ENCODE results near the gene GRIK3.

The GRIK3 gene

GRCh38 chr1:36762174-36762573, 272.1 kb downstream of the GRIK3 start:
- Mint-ChIP-seq H3K27ac (ENCODE audit: low read depth) (no peak overlapping the region), H3K36me3 (ENCODE audit: insufficient read depth) (no peaks in the 10 kb centered on the region), H3K9me3 (no peaks in the 10 kb centered on the region), H3K27me3 (peaks cover 2% of the 10 kb centered on the region), H3K4me1 (no peaks in the 10 kb centered on the region), H3K4me3 (no peak overlapping the region)
- DNase-seq (ENCODE audit: low spot score in 2 of 2) (no peak), ATAC-seq (replicated peaks; ENCODE audit: extremely low read depth, poor library complexity, severe bottlenecking) (no peak)

DNA sequence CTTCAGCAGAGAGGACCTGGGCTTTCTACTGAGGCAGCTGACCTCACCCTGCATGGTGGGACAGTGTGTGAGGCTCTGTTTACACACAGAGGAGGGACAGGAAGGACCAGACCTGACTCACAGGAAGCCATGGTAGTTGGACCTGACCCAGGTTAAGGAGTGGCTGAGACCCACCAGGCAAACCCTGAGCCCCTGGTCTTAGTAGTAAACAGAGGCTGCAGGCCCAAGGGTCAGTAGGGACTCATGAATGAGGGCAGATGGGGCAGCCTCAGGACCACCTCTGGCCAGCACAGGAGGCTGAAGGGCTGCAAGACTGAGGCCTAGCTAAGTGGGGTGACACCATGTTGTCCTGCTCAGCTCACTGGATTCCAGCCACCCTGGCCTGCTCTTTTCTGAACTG, 273.2 kb downstream of the GRIK3 start:
- Mint-ChIP-seq H3K4me3 (no peak overlapping the region), H3K4me1 (no peaks in the 10 kb centered on the region), H3K36me3 (ENCODE audit: insufficient read depth) (no peaks in the 10 kb centered on the region), H3K27me3 (peaks cover 12% of the 10 kb centered on the region), H3K27ac (ENCODE audit: low read depth) (no peak overlapping the region), H3K9me3 (no peaks in the 10 kb centered on the region)
- no peak for ATAC-seq (replicated peaks; ENCODE audit: extremely low read depth, poor library complexity, severe bottlenecking)
- DNase-seq (ENCODE audit: low spot score in 2 of 2) = no peak

DNA sequence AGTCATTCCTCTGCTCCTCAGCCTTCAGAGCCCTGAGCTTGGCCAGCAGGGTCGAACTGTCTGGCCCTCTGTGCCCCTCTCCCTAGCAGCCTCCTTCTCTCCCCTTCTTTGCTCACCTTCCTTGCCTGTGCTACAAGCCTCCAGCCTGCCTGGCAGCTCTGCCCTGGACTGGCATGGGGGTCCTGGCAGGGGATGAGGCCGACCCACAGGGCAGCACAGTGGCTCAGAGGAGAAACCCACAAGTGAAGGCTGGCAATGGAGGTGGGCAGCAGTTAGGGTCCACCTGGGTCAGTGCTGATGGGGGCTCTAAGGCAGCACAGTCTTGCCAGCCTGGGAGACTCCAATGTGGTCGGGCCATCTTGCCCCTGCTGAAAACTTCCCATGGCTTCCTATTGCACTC, 274.2 kb downstream of the GRIK3 start:
- no peaks in the 10 kb centered on the region for H3K9me3 Mint-ChIP-seq
- no peaks in the 10 kb centered on the region for H3K4me1 Mint-ChIP-seq
- peaks cover 23% of the 10 kb centered on the region for H3K27me3 Mint-ChIP-seq
- H3K36me3 Mint-ChIP-seq (ENCODE audit: insufficient read depth) = no peaks in the 10 kb centered on the region
- ATAC-seq (replicated peaks; ENCODE audit: extremely low read depth, poor library complexity, severe bottlenecking) = no peak
- H3K4me3 Mint-ChIP-seq = no peak overlapping the region
- no peak for DNase-seq (ENCODE audit: low spot score in 2 of 2)
- no peak overlapping the region for H3K27ac Mint-ChIP-seq (ENCODE audit: low read depth)

- no peak overlapping the region for H3K27ac Mint-ChIP-seq (ENCODE audit: low read depth)
- no peak overlapping the region for H3K4me3 Mint-ChIP-seq
- no peaks in the 10 kb centered on the region for H3K9me3 Mint-ChIP-seq
- ATAC-seq (replicated peaks; ENCODE audit: extremely low read depth, poor library complexity, severe bottlenecking) (no peak), DNase-seq (ENCODE audit: low spot score in 2 of 2) (no peak)
- H3K27me3 Mint-ChIP-seq = peaks cover 30% of the 10 kb centered on the region
- no peaks in the 10 kb centered on the region for H3K4me1 Mint-ChIP-seq
- no peaks in the 10 kb centered on the region for H3K36me3 Mint-ChIP-seq (ENCODE audit: insufficient read depth)
Observed at GRCh38 chr1:36759355-36759754, 275.0 kb downstream of the GRIK3 start.

DNA sequence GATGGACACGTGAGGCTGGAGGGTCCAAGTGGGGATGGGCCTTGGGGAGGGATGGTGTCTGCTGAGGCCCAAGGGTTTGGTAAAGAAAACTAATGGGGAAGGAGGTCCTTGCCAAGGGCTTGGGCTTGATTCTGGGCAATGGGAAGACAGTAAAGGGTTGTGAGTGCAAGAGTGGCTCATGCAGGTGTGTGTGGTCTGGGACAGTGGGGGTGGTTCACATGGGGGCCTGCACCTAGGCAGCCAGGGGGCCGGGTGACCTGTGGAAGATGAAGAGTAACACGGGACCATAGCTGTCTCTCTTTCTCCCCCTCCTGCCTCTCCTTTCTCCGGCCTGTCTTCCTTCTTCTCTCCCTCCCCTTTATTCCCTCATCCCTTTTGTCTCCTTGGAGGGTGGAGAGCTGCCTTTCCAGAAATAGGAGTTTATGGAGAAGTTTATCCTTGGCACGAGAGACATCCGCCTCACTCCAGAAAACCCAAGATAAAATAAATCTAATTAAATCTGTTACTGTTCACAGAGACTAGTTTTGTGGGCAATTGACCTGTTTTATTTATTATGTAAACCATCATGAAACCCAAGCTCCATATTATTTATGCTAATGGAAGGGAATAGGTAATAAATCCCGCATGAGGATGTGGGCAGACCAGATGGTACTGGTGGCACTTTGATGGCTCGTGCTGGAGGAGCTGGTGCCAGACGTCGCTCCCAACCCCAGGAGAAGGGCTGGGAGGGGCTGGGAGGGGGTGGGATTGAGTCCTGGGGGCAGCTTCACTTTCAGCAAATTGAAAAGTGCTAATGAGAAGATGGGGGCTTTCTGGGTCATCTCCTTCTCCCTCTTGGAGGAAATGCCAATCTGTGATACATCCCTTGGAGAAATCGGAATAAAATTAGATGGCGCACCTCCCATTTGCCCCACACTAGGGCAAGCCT, 278.7 kb downstream of the GRIK3 start:
- no peak overlapping the region for H3K27ac Mint-ChIP-seq (ENCODE audit: low read depth)
- H3K27me3 Mint-ChIP-seq = peaks cover 52% of the 10 kb centered on the region
- no peaks in the 10 kb centered on the region for H3K9me3 Mint-ChIP-seq
- no peaks in the 10 kb centered on the region for H3K36me3 Mint-ChIP-seq (ENCODE audit: insufficient read depth)
- ATAC-seq (replicated peaks; ENCODE audit: extremely low read depth, poor library complexity, severe bottlenecking) (no peak), DNase-seq (ENCODE audit: low spot score in 2 of 2) (no peak)
- no peaks in the 10 kb centered on the region for H3K4me1 Mint-ChIP-seq
- no peak overlapping the region for H3K4me3 Mint-ChIP-seq

DNA sequence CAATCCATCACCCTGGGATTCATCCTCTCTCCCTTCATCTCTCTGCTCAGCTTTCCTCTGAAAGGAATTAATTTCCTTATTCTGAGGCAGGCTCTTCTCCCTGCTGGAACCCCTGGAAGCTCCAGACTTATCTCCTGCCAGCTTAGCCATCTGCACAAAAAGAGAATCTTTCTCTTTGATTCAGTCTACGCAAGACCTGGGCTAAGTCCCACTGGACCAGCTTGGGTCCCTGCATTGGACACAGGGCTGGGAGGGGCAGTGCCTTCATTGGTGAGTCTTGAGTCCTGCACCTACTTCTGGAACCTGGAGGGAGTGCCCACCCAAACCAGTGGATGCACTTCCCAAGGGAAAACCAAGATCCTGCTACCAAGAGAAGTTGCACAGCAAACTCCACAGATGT, 279.9 kb downstream of the GRIK3 start:
- Mint-ChIP-seq H3K36me3 (ENCODE audit: insufficient read depth) (no peaks in the 10 kb centered on the region), H3K4me3 (no peak overlapping the region), H3K9me3 (no peaks in the 10 kb centered on the region), H3K27ac (ENCODE audit: low read depth) (no peak overlapping the region), H3K27me3 (peaks cover 54% of the 10 kb centered on the region), H3K4me1 (no peaks in the 10 kb centered on the region)
- ATAC-seq (replicated peaks; ENCODE audit: extremely low read depth, poor library complexity, severe bottlenecking) (no peak), DNase-seq (ENCODE audit: low spot score in 2 of 2) (no peak)

DNA sequence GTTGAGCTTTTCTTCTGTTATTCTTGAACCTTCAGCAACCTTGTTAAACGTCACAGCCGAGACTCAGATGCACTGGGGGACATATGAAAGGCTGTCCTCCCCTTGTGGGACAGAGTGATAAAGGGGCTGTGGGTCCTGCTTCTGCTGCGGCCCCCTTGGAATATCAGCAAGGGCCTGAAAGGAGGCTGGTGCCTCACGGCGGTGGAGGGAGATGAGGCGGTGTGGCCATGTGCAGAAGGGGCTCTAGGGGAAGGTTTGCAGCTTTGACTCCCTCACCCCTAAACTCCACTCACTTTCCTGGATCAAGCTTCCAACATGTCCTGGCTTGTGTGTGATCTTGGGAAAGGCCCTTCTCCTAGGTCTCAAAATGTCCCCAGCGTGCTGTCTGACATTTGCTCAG, 280.9 kb downstream of the GRIK3 start:
- DNase-seq (ENCODE audit: low spot score in 2 of 2) = no peak
- Mint-ChIP-seq H3K36me3 (ENCODE audit: insufficient read depth) (no peaks in the 10 kb centered on the region), H3K9me3 (no peaks in the 10 kb centered on the region), H3K4me1 (no peaks in the 10 kb centered on the region), H3K27me3 (peaks cover 63% of the 10 kb centered on the region), H3K4me3 (no peak overlapping the region), H3K27ac (ENCODE audit: low read depth) (no peak overlapping the region)
- no peak for ATAC-seq (replicated peaks; ENCODE audit: extremely low read depth, poor library complexity, severe bottlenecking)

DNA sequence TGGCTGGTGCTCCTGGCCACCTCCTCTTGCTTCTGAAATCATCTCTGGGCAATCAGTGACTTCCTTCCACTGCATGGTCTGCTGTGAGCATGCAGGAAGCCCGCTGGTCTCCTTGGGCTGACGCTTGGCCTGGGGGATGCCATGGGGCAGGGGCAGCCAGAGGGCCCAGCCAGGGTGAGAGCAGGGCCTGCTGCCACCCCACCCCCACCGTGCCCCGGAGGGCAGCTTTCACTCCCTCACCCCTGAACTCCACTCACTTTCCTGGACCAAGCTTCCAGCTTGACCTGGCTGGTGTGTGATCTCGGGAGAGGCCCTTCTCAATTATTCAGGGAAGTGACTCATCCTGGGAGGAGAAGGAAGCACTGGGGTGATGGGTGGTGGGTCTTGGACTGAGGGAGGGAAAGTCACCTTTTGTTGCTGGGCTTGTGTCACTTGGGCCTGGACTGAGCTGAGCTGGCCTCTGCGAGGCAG, 281.4 kb downstream of the GRIK3 start:
- Mint-ChIP-seq H3K27ac (ENCODE audit: low read depth) (no peak overlapping the region), H3K4me1 (no peaks in the 10 kb centered on the region), H3K4me3 (no peak overlapping the region), H3K27me3 (peaks cover 66% of the 10 kb centered on the region), H3K36me3 (ENCODE audit: insufficient read depth) (no peaks in the 10 kb centered on the region), H3K9me3 (no peaks in the 10 kb centered on the region)
- no peak for DNase-seq (ENCODE audit: low spot score in 2 of 2)
- ATAC-seq (replicated peaks; ENCODE audit: extremely low read depth, poor library complexity, severe bottlenecking) = no peak

DNA sequence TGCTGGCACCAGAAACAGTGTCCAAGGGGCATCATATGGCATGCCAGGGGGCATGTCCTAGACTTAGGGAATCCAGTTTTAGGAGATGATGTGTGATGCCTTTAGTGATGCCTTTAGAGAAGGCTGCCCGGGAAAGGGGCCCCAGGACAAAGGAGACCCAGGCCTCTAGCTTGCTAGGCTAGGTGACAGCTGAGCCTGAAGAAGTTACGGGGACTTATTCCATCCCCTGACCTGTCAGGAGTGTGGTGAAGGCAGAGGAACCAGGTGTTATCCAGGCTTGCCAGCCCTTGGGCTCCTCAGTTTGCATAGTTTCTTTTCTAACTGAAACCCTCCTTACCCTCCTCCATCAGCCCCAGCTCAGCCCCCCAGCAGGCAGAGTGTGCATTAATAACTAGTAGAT, 281.9 kb downstream of the GRIK3 start:
- H3K27me3 Mint-ChIP-seq = peaks cover 71% of the 10 kb centered on the region
- no peak for DNase-seq (ENCODE audit: low spot score in 2 of 2)
- no peak overlapping the region for H3K4me3 Mint-ChIP-seq
- no peaks in the 10 kb centered on the region for H3K4me1 Mint-ChIP-seq
- no peaks in the 10 kb centered on the region for H3K36me3 Mint-ChIP-seq (ENCODE audit: insufficient read depth)
- H3K27ac Mint-ChIP-seq (ENCODE audit: low read depth) = no peak overlapping the region
- H3K9me3 Mint-ChIP-seq = no peaks in the 10 kb centered on the region
- ATAC-seq (replicated peaks; ENCODE audit: extremely low read depth, poor library complexity, severe bottlenecking) = no peak

DNA sequence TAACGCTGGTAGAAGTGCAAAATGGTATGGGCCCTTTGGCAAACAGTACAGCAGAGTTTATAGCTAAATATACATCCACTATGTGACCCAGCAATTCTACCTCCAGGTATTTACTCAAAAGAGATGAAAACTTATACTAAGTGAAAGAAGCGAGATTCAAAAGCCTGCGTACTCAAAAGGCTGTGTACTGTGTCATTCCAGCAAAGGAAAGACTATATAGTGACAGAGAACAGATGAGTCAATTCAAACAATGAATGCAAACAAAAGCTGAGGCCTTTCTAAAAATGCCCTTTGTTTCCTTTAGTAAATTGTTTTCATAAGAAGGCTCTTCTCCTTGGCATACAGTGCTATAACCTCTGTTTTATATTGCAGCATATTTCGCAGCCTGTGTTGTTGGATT, 282.8 kb downstream of the GRIK3 start:
- H3K4me3 Mint-ChIP-seq = no peak overlapping the region
- DNase-seq (ENCODE audit: low spot score in 2 of 2) (no peak), ATAC-seq (replicated peaks; ENCODE audit: extremely low read depth, poor library complexity, severe bottlenecking) (no peak)
- H3K36me3 Mint-ChIP-seq (ENCODE audit: insufficient read depth) = no peaks in the 10 kb centered on the region
- H3K27ac Mint-ChIP-seq (ENCODE audit: low read depth) = no peak overlapping the region
- H3K27me3 Mint-ChIP-seq = peaks cover 72% of the 10 kb centered on the region
- no peaks in the 10 kb centered on the region for H3K9me3 Mint-ChIP-seq
- H3K4me1 Mint-ChIP-seq = no peaks in the 10 kb centered on the region

- Mint-ChIP-seq H3K4me1 (no peaks in the 10 kb centered on the region), H3K9me3 (no peaks in the 10 kb centered on the region), H3K27me3 (peaks cover 72% of the 10 kb centered on the region), H3K36me3 (ENCODE audit: insufficient read depth) (no peaks in the 10 kb centered on the region), H3K27ac (ENCODE audit: low read depth) (no peak overlapping the region), H3K4me3 (no peak overlapping the region)
- no peak for ATAC-seq (replicated peaks; ENCODE audit: extremely low read depth, poor library complexity, severe bottlenecking)
- no peak for DNase-seq (ENCODE audit: low spot score in 2 of 2)
Observed at GRCh38 chr1:36748466-36748865, 285.8 kb downstream of the GRIK3 start.
